Kidney epithelial cell (primary cell): ENCODE data around the gene KLRF1. TPM values are rescaled to one million over a fixed set of nuclear protein-coding genes. Genes with fewer than 3 reads are reported as not detected.

Source experiments
- DNase-seq: peaks from one replicate; pipeline ENCODE4 v3.0.0-alpha.2; 2010; ENCODE audit warnings: low read depth
- H3K27me3 ChIP-seq: 2 replicates; pipeline ENCODE4 v1.6.0; 2011; ENCODE audit warnings: low read length; ENCODE audit not compliant: control insufficient read depth, insufficient read depth
- H3K36me3 ChIP-seq: 2 replicates; pipeline ENCODE4 v1.5.1; 2011; ENCODE audit warnings: low read length; ENCODE audit not compliant: control insufficient read depth, insufficient read depth
- H3K4me3 ChIP-seq: 2 replicates; pipeline ENCODE4 v1.5.1; 2011; ENCODE audit warnings: low read depth, mild to moderate bottlenecking, control low read depth, low read length
- CTCF ChIP-seq: IDR thresholded peaks from 2 replicates; pipeline ENCODE4 v1.5.1; 2011; ENCODE audit warnings: mild to moderate bottlenecking, moderate library complexity, low read length, control low read depth, inconsistent platforms; ENCODE audit not compliant: insufficient read depth, poor library complexity, severe bottlenecking
- total RNA-seq: library from RNA; depleted of rRNA; stranded (reverse); fragments of >200 nt; gene quantifications from 2 replicates; pipeline ENCODE4 v1.2.3, GENCODE V29; 2015

KLRF1 gene
- total RNA-seq, 1 donor from 2014 or later: 0.17 TPM

GRCh38 chr12:9888665-9889273, 61.5 kb downstream of the KLRF1 start:
- no peak for TF ChIP-seq CTCF

More at GRCh38 chr12:9888665-9889273, 61.5 kb downstream of the KLRF1 start:
- no peaks in the 10 kb centered on the region for H3K36me3 ChIP-seq
- H3K4me3 ChIP-seq: no peak overlapping the region
- no peak for DNase-seq
- H3K27me3 ChIP-seq: no peaks in the 10 kb centered on the region

Other genes starting within 250 kb of the KLRF1 start
- gene KLRB1, start 219.6 kb upstream of the KLRF1 start, total RNA-seq: not detected in 2 replicates
- 6.9 and 10.1 TPM in 2 replicates for gene CLEC2D, start 157.8 kb upstream of the KLRF1 start, total RNA-seq
- not detected in 2 replicates for gene CLECL1, start 94.4 kb upstream of the KLRF1 start, total RNA-seq
- gene CD69, start 66.6 kb upstream of the KLRF1 start, total RNA-seq: 3.7 and 4.2 TPM in 2 replicates
- gene CLEC2B, start 41.9 kb downstream of the KLRF1 start, total RNA-seq: 0.50 TPM in 1 of 2 replicates, not detected in the other
- gene KLRF2, start 54.0 kb downstream of the KLRF1 start, total RNA-seq: not detected in 2 replicates
- not detected in 2 replicates for gene CLEC2A, start 104.9 kb downstream of the KLRF1 start, total RNA-seq
- not detected in 2 replicates for gene CLEC12A, start 143.9 kb downstream of the KLRF1 start, total RNA-seq
- gene CLEC1B, start 171.6 kb downstream of the KLRF1 start, total RNA-seq: not detected in 2 replicates
- gene CLEC12B, start 183.1 kb downstream of the KLRF1 start, total RNA-seq: not detected in 2 replicates
- not detected in 2 replicates for gene CLEC9A, start 203.2 kb downstream of the KLRF1 start, total RNA-seq